Muscle layer of colon (tissue), 2 donors: ENCODE measurements around the gene TRUB2.

ENCODE experiments used
- H3K27ac ChIP-seq: one replicate; pipeline ENCODE4 v1.7.0; 2013; ENCODE audit warnings: low read depth, mild to moderate bottlenecking, low read length, moderate library complexity
- H3K27me3 ChIP-seq, 2 donors: one replicate each; pipeline ENCODE4 v1.7.0; 2013; ENCODE audit warnings: low read length in 2 of 2, mild to moderate bottlenecking in 2 of 2; ENCODE audit not compliant: insufficient read depth in 2 of 2, control insufficient read depth in 1 of 2
- H3K36me3 ChIP-seq: one replicate; pipeline ENCODE4 v1.7.0; 2013; ENCODE audit warnings: mild to moderate bottlenecking, low read length; ENCODE audit not compliant: insufficient read depth
- H3K4me1 ChIP-seq: one replicate; pipeline ENCODE4 v1.7.0; 2013; ENCODE audit warnings: mild to moderate bottlenecking, low read length; ENCODE audit not compliant: insufficient read depth
- H3K4me3 ChIP-seq, 2 donors: one replicate each; pipeline ENCODE4 v1.7.0; 2013; ENCODE audit warnings: low read length in 2 of 2, low read depth in 1 of 2, mild to moderate bottlenecking in 1 of 2, moderate library complexity in 1 of 2
- H3K9ac ChIP-seq: one replicate; pipeline ENCODE4 v1.7.0; 2013; ENCODE audit warnings: low read length
- H3K9me3 ChIP-seq: one replicate; pipeline ENCODE4 v1.7.0; 2013; ENCODE audit warnings: mild to moderate bottlenecking, low read length
- donor health status: abdominal sarcoma.
- donor health status: Adenocarcinoma of cecum.

Gene TRUB2

GRCh38 chr9:128360826-128361225 lies 38.6 kb upstream of the TRUB2 start:
- H3K9ac ChIP-seq: no peak overlapping the region
- H3K27ac ChIP-seq: no peak overlapping the region
- no peaks in the 10 kb centered on the region for H3K27me3 ChIP-seq
- no peaks in the 10 kb centered on the region for H3K9me3 ChIP-seq
- peaks cover 26% of the 10 kb centered on the region for H3K4me1 ChIP-seq
- H3K4me3 ChIP-seq: no peak overlapping the region
- peaks cover 5% of the 10 kb centered on the region for H3K36me3 ChIP-seq

- Histone ChIP-seq H3K36me3 (peaks cover 18% of the 10 kb centered on the region), H3K9ac (no peak overlapping the region), H3K27ac (no peak overlapping the region), H3K4me1 (peaks cover 13% of the 10 kb centered on the region), H3K9me3 (no peaks in the 10 kb centered on the region), H3K4me3 (no peak overlapping the region), H3K27me3 (no peaks in the 10 kb centered on the region)
Measured at GRCh38 chr9:128358861-128359260, 36.6 kb upstream of the TRUB2 start.

DNA sequence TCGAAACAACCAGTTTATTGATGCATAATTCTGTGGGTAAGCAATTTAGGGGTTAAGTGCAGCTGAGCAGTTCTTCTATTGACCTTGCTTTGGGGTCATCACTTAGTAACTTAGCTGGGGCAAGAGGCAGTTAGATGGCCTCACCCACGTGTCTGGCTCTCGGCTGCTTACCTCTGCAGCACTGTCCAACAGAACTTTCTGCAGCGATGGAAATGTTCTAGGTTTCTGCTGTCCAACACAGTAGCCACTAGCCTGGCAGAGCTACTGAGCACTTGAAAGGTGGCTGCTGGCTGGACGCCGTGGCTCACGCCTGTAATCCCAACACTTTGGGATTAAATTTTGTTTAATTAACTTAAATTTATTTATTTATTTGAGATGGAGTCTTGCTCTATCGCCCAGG lies 35.8 kb upstream of the TRUB2 start:
- H3K4me1 ChIP-seq: peaks cover 13% of the 10 kb centered on the region
- H3K27me3 ChIP-seq: no peaks in the 10 kb centered on the region
- no peaks in the 10 kb centered on the region for H3K9me3 ChIP-seq
- H3K27ac ChIP-seq: no peak overlapping the region
- H3K36me3 ChIP-seq: peaks cover 23% of the 10 kb centered on the region
- no peak overlapping the region for H3K9ac ChIP-seq
- no peak overlapping the region for H3K4me3 ChIP-seq

DNA sequence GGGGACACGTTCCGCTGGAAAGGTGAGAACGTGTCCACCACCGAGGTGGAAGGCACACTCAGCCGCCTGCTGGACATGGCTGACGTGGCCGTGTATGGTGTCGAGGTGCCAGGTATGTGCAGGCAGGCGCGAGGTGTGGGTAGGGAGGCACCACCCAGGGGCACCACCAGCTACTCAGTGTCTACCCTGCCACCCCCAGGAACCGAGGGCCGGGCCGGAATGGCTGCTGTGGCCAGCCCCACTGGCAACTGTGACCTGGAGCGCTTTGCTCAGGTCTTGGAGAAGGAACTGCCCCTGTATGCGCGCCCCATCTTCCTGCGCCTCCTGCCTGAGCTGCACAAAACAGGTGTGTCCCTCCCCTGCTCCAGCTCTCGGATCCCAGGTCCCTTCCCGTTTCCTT lies 33.2 kb upstream of the TRUB2 start:
- Histone ChIP-seq H3K36me3 (peaks cover 29% of the 10 kb centered on the region), H3K4me1 (no peaks in the 10 kb centered on the region)

DNA sequence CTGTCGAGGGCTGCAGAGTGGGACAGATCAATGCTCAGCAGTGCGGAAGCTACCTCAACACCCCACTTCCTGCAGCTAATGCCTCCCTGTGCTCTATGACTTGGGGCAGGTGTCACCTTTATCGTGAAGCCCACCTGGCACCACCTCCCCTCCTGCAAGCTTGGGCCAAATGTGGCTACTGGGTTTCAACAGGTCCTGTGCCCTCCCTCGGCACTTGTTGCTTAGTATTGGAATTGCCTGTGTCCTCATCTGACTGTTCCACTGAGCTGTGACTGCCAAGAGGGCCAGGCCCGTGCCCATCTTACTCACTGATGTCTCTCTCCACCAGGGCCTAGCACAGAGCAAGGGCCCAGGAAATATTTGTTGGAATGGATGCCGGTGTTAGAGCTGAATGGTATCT lies 27.5 kb upstream of the TRUB2 start:
- no peaks in the 10 kb centered on the region for H3K9me3 ChIP-seq
- no peak overlapping the region for H3K9ac ChIP-seq
- peaks cover 57% of the 10 kb centered on the region for H3K36me3 ChIP-seq
- H3K27me3 ChIP-seq: no peaks in the 10 kb centered on the region
- no peak overlapping the region for H3K4me3 ChIP-seq
- H3K4me1 ChIP-seq: no peaks in the 10 kb centered on the region
- no peak overlapping the region for H3K27ac ChIP-seq

More for the DNA sequence above, 33.2 kb upstream of the TRUB2 start:
- H3K27ac ChIP-seq: no peak overlapping the region
- no peaks in the 10 kb centered on the region for H3K9me3 ChIP-seq
- no peaks in the 10 kb centered on the region for H3K27me3 ChIP-seq
- no peak overlapping the region for H3K4me3 ChIP-seq
- no peak overlapping the region for H3K9ac ChIP-seq

- Histone ChIP-seq H3K4me1 (no peaks in the 10 kb centered on the region), H3K27me3 (no peaks in the 10 kb centered on the region), H3K36me3 (peaks cover 61% of the 10 kb centered on the region), H3K9me3 (no peaks in the 10 kb centered on the region), H3K9ac (no peak overlapping the region), H3K4me3 (no peak overlapping the region), H3K27ac (no peak overlapping the region)
Measured at GRCh38 chr9:128349125-128349524, 26.9 kb upstream of the TRUB2 start.

- H3K9ac ChIP-seq: no peak overlapping the region
- H3K4me1 ChIP-seq: peaks cover 6% of the 10 kb centered on the region
- no peaks in the 10 kb centered on the region for H3K27me3 ChIP-seq
- H3K36me3 ChIP-seq: peaks cover 62% of the 10 kb centered on the region
- H3K4me3 ChIP-seq: no peak overlapping the region
- H3K9me3 ChIP-seq: no peaks in the 10 kb centered on the region
- H3K27ac ChIP-seq: no peak overlapping the region
Measured at GRCh38 chr9:128344931-128345605, 22.8 kb upstream of the TRUB2 start.

GRCh38 chr9:128343855-128344254 lies 21.6 kb upstream of the TRUB2 start:
- no peak overlapping the region for H3K27ac ChIP-seq
- H3K9ac ChIP-seq: no peak overlapping the region
- peaks cover 53% of the 10 kb centered on the region for H3K36me3 ChIP-seq
- H3K9me3 ChIP-seq: no peaks in the 10 kb centered on the region
- no peaks in the 10 kb centered on the region for H3K27me3 ChIP-seq
- peaks cover 6% of the 10 kb centered on the region for H3K4me1 ChIP-seq
- no peak overlapping the region for H3K4me3 ChIP-seq

- Histone ChIP-seq H3K27ac (no peak overlapping the region), H3K4me1 (peaks cover 6% of the 10 kb centered on the region), H3K9ac (no peak overlapping the region), H3K36me3 (peaks cover 47% of the 10 kb centered on the region), H3K27me3 (no peaks in the 10 kb centered on the region), H3K4me3 (no peak overlapping the region), H3K9me3 (no peaks in the 10 kb centered on the region)
Measured at GRCh38 chr9:128342971-128343680, 20.9 kb upstream of the TRUB2 start.

- H3K9ac ChIP-seq: peak overlapping the region; percentile 53
- H3K4me1 ChIP-seq: peaks cover 6% of the 10 kb centered on the region
- H3K36me3 ChIP-seq: peaks cover 35% of the 10 kb centered on the region
- no peak overlapping the region for H3K27ac ChIP-seq
- H3K4me3 ChIP-seq: peak overlapping the region; percentile 66 to 68
- H3K9me3 ChIP-seq: no peaks in the 10 kb centered on the region
- H3K27me3 ChIP-seq: no peaks in the 10 kb centered on the region
Measured at GRCh38 chr9:128341435-128341849, 19.2 kb upstream of the TRUB2 start.

- H3K9ac ChIP-seq: peak overlapping the region; percentile 53
- H3K27me3 ChIP-seq: no peaks in the 10 kb centered on the region
- H3K36me3 ChIP-seq: peaks cover 32% of the 10 kb centered on the region
- H3K4me1 ChIP-seq: peaks cover 6% of the 10 kb centered on the region
- H3K4me3 ChIP-seq: peak overlapping the region; percentile 66 to 68
- peak overlapping the region; percentile 52 for H3K27ac ChIP-seq
- no peaks in the 10 kb centered on the region for H3K9me3 ChIP-seq
Measured at GRCh38 chr9:128340691-128341434, 18.6 kb upstream of the TRUB2 start.
